Activated naive CD4-positive, alpha-beta T cell treated with anti-CD3 and anti-CD28 coated beads, Interleukin-2, amount 50 U/mL, for 24 hours (primary cell): ENCODE results near the gene ELOB.

Experiments
- H3K27ac Mint-ChIP-seq: one replicate; pipeline ENCODE4 v1.8.0; 2021; ENCODE audit warnings: mild to moderate bottlenecking, mixed read lengths
- H3K27me3 Mint-ChIP-seq: one replicate; pipeline ENCODE4 v1.8.0; 2021; ENCODE audit warnings: mixed read lengths
- H3K36me3 Mint-ChIP-seq: one replicate; pipeline ENCODE4 v1.8.0; 2021; ENCODE audit warnings: mixed read lengths
- H3K4me1 Mint-ChIP-seq: one replicate; pipeline ENCODE4 v1.8.0; 2021; ENCODE audit warnings: mixed read lengths
- H3K4me3 Mint-ChIP-seq: one replicate; pipeline ENCODE4 v1.8.0; 2021; ENCODE audit warnings: mild to moderate bottlenecking, mixed read lengths
- H3K9me3 Mint-ChIP-seq: one replicate; pipeline ENCODE4 v1.8.0; 2021; ENCODE audit warnings: mixed read lengths

ELOB gene

DNA sequence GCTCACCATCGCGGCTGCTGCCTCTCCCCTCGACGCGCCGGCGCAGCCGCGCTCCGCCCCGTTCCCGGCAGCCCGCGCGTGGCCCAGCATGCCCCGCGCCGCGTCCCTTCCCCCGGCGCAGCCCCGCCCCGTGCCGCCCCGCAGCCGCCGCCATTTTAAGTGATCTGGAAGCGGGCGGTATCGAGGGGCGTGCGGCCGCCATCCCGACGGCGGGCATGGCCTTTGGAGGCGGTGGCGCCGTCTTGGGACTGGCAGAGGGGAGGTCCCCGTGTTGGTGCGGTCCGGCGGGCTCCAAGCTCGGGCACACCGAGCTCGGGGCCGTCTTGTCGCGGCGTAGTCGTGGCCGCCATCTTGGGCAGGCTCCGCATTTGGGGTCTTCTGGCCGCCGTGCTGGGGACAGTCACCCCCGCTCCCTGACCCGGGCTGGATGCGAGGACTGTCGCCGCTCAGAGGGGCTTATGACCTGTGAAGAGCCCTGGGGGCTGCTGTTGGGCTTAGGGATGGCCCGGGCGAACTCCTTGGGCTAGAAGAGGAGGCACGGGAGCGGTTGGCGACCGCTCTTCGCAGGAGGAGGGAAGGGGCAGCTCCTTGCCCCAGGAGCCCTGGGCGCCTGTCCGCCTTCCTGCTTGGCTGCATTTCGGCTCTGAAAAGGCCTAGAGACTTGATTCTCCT, at the start of gene ELOB:
Gene ELOB (minus strand): TSS at position 50 of the 672 bp plus-strand sequence. CDS start 41 bp downstream, at position 9.
- peak within 1 kb of the TSS; percentile 97 for H3K27ac Mint-ChIP-seq
- peaks cover 25% of the 10 kb centered on the region for H3K4me1 Mint-ChIP-seq
- peaks cover 3% of the 10 kb centered on the region for H3K36me3 Mint-ChIP-seq
- no peaks in the 10 kb centered on the region for H3K9me3 Mint-ChIP-seq
- peak within 1 kb of the TSS; percentile 96 for H3K4me3 Mint-ChIP-seq
- no peaks in the 10 kb centered on the region for H3K27me3 Mint-ChIP-seq

DNA sequence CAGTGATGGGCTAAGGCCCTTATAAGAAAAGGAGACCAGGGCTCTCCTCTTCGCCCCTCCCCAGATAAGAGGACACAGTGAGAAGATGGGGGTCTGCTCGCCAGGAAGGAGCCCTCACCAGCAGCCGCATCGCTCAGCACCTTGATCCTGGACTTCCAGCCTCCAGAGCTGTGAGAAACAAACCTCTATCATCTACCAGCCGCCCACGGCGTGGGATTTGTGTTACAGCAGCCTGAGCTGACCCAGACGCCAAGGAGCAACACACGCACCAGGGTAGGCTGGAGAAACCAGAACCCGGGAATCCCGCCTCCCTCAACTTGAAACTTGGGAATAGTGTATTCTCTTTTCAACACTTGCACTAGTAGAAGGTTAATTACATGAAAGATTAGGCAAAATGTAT, 48.8 kb upstream of the ELOB start:
- H3K27me3 Mint-ChIP-seq = no peaks in the 10 kb centered on the region
- no peak overlapping the region for H3K4me3 Mint-ChIP-seq
- no peaks in the 10 kb centered on the region for H3K36me3 Mint-ChIP-seq
- no peaks in the 10 kb centered on the region for H3K4me1 Mint-ChIP-seq
- no peaks in the 10 kb centered on the region for H3K9me3 Mint-ChIP-seq
- no peak overlapping the region for H3K27ac Mint-ChIP-seq

GRCh38 chr16:2825049-2825742, 48.1 kb upstream of the ELOB start:
- Mint-ChIP-seq H3K4me3 (no peak overlapping the region), H3K27me3 (no peaks in the 10 kb centered on the region), H3K9me3 (no peaks in the 10 kb centered on the region), H3K27ac (no peak overlapping the region), H3K4me1 (no peaks in the 10 kb centered on the region), H3K36me3 (no peaks in the 10 kb centered on the region)

DNA sequence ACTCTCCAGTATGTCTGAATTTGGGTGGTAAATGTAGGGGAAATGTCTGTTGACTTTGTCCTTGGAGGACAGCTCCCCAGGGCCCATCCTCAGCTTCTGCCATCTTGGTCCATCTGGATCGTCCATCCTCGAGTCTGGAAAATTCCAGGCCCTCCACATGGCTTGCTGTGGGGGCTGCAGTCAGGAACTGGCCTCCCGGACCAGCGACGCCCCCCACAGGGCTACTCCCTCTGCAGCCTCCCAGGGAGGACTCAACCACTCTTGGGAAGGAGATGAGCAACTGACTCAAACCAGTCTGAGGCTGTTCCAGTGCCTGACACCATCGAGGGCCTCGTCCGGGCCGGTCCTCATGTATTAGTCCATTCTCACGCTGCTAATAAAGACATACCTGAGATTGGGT, 47.5 kb upstream of the ELOB start:
- Mint-ChIP-seq H3K27ac (no peak overlapping the region), H3K4me3 (no peak overlapping the region), H3K4me1 (no peaks in the 10 kb centered on the region)

DNA sequence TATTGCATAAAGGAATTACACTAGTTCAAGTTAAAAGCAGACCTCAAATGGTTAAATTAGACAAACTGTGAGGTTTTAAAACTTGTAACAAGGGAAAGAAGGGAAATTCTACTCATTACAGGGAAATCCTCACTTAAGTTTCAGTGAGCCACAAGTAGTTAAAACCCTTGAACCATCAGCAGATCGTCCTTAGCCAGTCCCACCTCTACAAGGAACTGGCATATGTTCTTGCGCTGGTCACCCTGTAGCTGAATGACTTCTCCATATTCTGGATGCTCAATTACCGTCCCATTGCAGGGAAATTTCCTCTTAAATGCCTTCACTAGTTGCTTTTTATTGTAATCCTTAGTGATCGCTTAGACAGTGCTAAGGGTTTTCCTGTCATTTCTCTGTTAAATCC, 45.4 kb upstream of the ELOB start:
- no peak overlapping the region for H3K4me3 Mint-ChIP-seq
- H3K4me1 Mint-ChIP-seq = no peaks in the 10 kb centered on the region
- no peaks in the 10 kb centered on the region for H3K9me3 Mint-ChIP-seq
- no peaks in the 10 kb centered on the region for H3K27me3 Mint-ChIP-seq
- H3K36me3 Mint-ChIP-seq = no peaks in the 10 kb centered on the region
- no peak overlapping the region for H3K27ac Mint-ChIP-seq

More for the DNA sequence above, 47.5 kb upstream of the ELOB start:
- H3K27me3 Mint-ChIP-seq = no peaks in the 10 kb centered on the region
- no peaks in the 10 kb centered on the region for H3K9me3 Mint-ChIP-seq
- no peaks in the 10 kb centered on the region for H3K36me3 Mint-ChIP-seq

GRCh38 chr16:2822158-2822495, 45.0 kb upstream of the ELOB start:
- Mint-ChIP-seq H3K4me3 (no peak overlapping the region), H3K27me3 (no peaks in the 10 kb centered on the region), H3K36me3 (no peaks in the 10 kb centered on the region), H3K9me3 (no peaks in the 10 kb centered on the region), H3K27ac (no peak overlapping the region), H3K4me1 (no peaks in the 10 kb centered on the region)

DNA sequence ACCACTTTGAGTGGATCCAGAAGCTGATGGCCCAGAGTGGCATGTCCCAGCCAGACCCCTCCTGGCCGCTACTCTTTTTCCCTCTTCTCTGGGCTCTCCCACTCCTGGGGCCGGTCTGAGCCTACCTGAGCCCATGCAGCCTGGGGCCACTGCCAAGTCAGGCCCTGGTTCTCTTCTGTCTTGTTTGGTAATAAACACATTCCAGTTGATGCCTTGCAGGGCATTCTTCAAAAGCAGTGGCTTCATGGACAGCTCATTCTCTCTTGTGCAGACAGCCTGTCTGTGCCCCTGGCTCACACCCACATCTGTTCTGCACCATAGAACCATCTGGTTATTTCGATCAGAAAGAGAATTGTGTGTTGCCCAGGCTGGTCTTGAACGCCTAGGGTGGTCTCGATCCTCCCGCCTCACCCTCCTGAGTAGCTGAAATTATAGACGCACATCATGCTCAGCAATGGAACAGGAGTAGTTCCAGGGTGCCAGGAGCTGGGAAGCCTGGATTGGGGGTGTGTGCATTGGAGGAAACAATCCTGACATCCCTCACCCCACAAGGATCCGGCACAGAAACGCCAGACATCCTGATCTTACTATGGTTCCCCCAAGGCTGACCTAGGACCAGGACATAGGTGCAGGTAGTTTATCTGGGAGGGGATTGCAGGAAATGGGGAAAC, 44.5 kb upstream of the ELOB start:
- Mint-ChIP-seq H3K27ac (no peak overlapping the region), H3K36me3 (no peaks in the 10 kb centered on the region), H3K27me3 (no peaks in the 10 kb centered on the region), H3K4me3 (no peak overlapping the region), H3K9me3 (no peaks in the 10 kb centered on the region), H3K4me1 (no peaks in the 10 kb centered on the region)

DNA sequence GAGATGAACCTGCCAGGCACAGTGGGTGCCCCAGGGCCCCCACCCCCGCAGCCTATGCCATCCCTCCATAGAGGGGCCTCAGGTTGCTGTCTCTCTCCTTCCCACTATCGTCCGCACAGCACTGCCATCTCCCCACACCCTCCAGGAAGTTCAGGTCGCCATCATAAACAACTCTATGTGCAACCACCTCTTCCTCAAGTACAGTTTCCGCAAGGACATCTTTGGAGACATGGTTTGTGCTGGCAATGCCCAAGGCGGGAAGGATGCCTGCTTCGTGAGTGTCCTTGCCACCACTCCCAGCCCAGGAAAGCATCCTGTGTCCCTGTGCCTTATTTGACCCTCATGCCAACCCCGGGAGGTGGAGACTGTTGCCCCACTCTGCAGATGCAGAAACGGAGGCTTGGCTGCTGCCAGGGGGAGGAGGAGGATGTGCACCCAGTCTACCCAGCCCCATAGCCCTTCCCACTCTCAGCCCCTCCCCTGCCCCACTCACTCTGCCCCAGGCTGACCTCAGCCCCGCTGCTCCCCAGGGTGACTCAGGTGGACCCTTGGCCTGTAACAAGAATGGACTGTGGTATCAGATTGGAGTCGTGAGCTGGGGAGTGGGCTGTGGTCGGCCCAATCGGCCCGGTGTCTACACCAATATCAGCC, 43.9 kb upstream of the ELOB start:
- H3K36me3 Mint-ChIP-seq = no peaks in the 10 kb centered on the region
- no peak overlapping the region for H3K4me3 Mint-ChIP-seq
- no peaks in the 10 kb centered on the region for H3K4me1 Mint-ChIP-seq
- no peaks in the 10 kb centered on the region for H3K27me3 Mint-ChIP-seq
- H3K27ac Mint-ChIP-seq = no peak overlapping the region
- no peaks in the 10 kb centered on the region for H3K9me3 Mint-ChIP-seq

DNA sequence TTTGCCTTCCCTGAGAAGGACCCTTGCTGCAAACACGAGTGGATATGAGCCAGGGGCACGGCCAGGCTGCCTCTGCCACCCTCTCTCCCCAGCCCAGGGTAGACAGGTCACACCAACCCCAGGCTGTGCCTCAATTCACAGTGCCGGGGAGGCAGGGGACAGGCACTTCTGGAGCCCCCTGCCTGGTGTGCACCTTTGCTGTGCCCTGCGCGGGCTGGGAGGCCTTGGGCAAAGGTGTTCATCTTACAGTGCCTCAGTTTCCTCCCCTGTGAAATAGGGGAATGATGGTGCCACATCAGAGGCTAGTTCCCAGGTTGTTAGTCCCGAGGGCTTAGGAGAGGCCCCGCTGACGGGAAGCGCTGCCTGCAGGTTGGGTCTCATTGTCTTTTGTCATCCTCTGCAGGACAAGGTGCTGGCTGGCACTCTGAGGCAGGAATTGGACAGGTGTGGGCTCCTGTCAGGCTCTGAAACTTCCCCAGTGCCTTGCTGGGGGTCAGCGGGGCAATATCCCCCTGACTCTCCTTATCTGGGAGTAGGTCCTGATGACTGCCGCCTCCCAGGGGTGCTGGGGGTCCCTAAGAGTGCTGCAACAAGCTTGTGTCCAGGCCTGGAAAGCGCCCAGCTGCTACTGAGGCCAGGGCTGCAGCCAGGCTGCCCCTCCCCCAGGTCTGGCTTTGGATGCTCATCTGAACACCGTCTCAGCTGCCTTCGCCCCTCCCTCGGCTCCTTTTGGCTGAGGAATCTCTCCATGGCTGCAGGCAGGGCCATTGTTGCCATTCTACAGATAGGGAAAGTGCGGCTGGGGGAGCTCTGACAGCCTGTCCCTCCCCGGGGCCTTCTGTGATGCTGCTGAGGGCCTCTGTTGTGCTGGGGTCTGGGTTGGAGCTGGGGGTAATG, 43.1 kb upstream of the ELOB start:
- Mint-ChIP-seq H3K4me1 (no peaks in the 10 kb centered on the region), H3K9me3 (no peaks in the 10 kb centered on the region), H3K36me3 (no peaks in the 10 kb centered on the region), H3K4me3 (no peak overlapping the region), H3K27ac (no peak overlapping the region), H3K27me3 (no peaks in the 10 kb centered on the region)

DNA sequence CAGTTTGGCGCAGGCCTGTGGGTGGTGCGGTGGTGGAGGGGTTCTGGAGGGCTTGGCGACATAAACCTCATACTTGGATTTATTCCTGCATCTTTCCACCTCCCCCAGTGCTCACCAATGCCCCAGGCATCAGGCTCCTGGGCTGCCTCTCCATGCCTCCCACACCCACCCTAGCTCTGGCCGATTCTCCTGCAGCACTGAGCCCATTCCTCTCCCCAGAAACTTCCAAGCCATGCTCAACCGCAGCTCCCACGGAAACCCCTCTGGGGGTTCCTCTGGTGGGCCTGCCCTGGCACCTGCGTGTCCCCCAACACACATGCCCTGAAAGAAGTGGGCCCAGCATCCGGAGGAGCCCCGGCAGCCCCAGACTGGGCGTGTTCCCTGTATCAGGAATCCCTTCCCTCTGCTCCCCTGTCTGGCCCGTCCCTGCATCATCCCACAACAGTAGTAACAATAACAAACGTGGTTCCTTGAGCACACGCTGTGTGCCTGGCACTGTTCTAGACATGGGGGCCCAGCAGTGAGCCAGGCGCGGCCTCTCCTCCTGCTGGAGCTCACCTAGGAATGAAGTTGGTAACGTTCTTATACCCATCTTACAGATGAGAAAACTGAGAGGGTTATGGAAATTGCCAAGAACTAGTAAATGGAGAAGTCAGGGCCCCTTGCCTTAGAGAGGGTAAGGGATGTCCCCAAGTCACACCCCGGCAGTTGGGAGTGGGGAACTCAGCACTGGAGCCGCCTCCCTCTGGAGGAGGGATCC, 42.3 kb upstream of the ELOB start:
- Mint-ChIP-seq H3K9me3 (no peaks in the 10 kb centered on the region), H3K4me1 (no peaks in the 10 kb centered on the region), H3K27me3 (no peaks in the 10 kb centered on the region), H3K36me3 (no peaks in the 10 kb centered on the region), H3K4me3 (no peak overlapping the region), H3K27ac (peak overlapping the region; percentile 30)

- no peak overlapping the region for H3K4me3 Mint-ChIP-seq
- H3K36me3 Mint-ChIP-seq = no peaks in the 10 kb centered on the region
- H3K9me3 Mint-ChIP-seq = no peaks in the 10 kb centered on the region
- H3K4me1 Mint-ChIP-seq = no peaks in the 10 kb centered on the region
- no peaks in the 10 kb centered on the region for H3K27me3 Mint-ChIP-seq
- H3K27ac Mint-ChIP-seq = no peak overlapping the region
Observed at GRCh38 chr16:2818272-2818876, 41.3 kb upstream of the ELOB start.

GRCh38 chr16:2817340-2818271, 40.5 kb upstream of the ELOB start:
- Mint-ChIP-seq H3K4me1 (no peaks in the 10 kb centered on the region), H3K36me3 (no peaks in the 10 kb centered on the region), H3K4me3 (peak overlapping the region; percentile 30), H3K9me3 (no peaks in the 10 kb centered on the region), H3K27me3 (no peaks in the 10 kb centered on the region), H3K27ac (no peak overlapping the region)

GRCh38 chr16:2816751-2817339, 39.8 kb upstream of the ELOB start, which contains the start of gene PRSS21:
PRSS21 (plus strand) TSS chr16:2817237; CDS start chr16:2817269, 32 bp downstream.
- no peak within 1 kb of the TSS for H3K27ac Mint-ChIP-seq
- no peaks in the 10 kb centered on the region for H3K27me3 Mint-ChIP-seq
- no peaks in the 10 kb centered on the region for H3K36me3 Mint-ChIP-seq
- no peaks in the 10 kb centered on the region for H3K4me1 Mint-ChIP-seq
- H3K4me3 Mint-ChIP-seq = peak within 1 kb of the TSS; percentile 30
- no peaks in the 10 kb centered on the region for H3K9me3 Mint-ChIP-seq
